ENCODE data around the gene ACVR2A. TPM values are rescaled to one million over a fixed set of nuclear protein-coding genes. Genes with fewer than 3 reads are reported as not detected.

ACVR2A gene
- total RNA-seq, 4 donors from 2014 or later: 44.4 to 75.4 (median 62.0) TPM

- H3K4me3 ChIP-seq (ENCODE audit: low read depth, poor library complexity, severe bottlenecking): no peak overlapping the region
- intact Hi-C loops (cut with DNase I; ENCODE audit: low total_unique reads): loop anchor here (10.0 kb wide), 1 partner anchor 832 kb away; no protein-coding TSS in a partner anchor
- TF ChIP-seq POLR2A (IDR thresholded peaks at IDR 0.05): no peak
- no peak for TF ChIP-seq CTCF (IDR thresholded peaks at IDR 0.05)
- 80 to 88% methylated on average over 4 of the region's 4 CpGs for WGBS, 2 donors
- DNase-seq (ENCODE audit: low spot score in 2 of 2): no peak
These were observed 72.3 kb downstream of the ACVR2A start for GRCh38 chr2:147917161-147917560.

GRCh38 chr2:147923846-147924245 lies 79.0 kb downstream of the ACVR2A start:
- DNase-seq (ENCODE audit: low spot score in 2 of 2): no peak
- intact Hi-C loops (cut with DNase I; ENCODE audit: low total_unique reads): no loop called here
- TF ChIP-seq CTCF (IDR thresholded peaks at IDR 0.05) (no peak), POLR2A (IDR thresholded peaks at IDR 0.05) (no peak)
- 47% methylated on average over 3 of the region's 3 CpGs for WGBS, 2 donors
- no peak overlapping the region for H3K4me3 ChIP-seq (ENCODE audit: low read depth, poor library complexity, severe bottlenecking)

- no peak for DNase-seq (ENCODE audit: low spot score in 2 of 2)
- no peak overlapping the region for H3K4me3 ChIP-seq (ENCODE audit: low read depth, poor library complexity, severe bottlenecking)
- intact Hi-C loops (cut with DNase I; ENCODE audit: low total_unique reads): no loop called here
- TF ChIP-seq CTCF (IDR thresholded peaks at IDR 0.05) (no peak), POLR2A (IDR thresholded peaks at IDR 0.05) (no peak)
- WGBS, 2 donors: 96 to 97% methylated on average over 3 of the region's 3 CpGs
These were observed 79.8 kb downstream of the ACVR2A start for GRCh38 chr2:147924647-147925046.

- TF ChIP-seq POLR2A (IDR thresholded peaks at IDR 0.05): no peak
- no peak for TF ChIP-seq CTCF (IDR thresholded peaks at IDR 0.05)
- no peak for DNase-seq (ENCODE audit: low spot score in 2 of 2)
- intact Hi-C loops (cut with DNase I; ENCODE audit: low total_unique reads): no loop called here
- no peak overlapping the region for H3K4me3 ChIP-seq (ENCODE audit: low read depth, poor library complexity, severe bottlenecking)
These were observed 81.1 kb downstream of the ACVR2A start for GRCh38 chr2:147925886-147926285.

- no peak for TF ChIP-seq POLR2A (IDR thresholded peaks at IDR 0.05)
- TF ChIP-seq CTCF (IDR thresholded peaks at IDR 0.05): no peak
- 94 to 96% methylated on average over 4 of the region's 4 CpGs for WGBS, 2 donors
These were observed 82.3 kb downstream of the ACVR2A start for GRCh38 chr2:147927053-147927588.

GRCh38 chr2:147933931-147934330 lies 89.1 kb downstream of the ACVR2A start:
- intact Hi-C loops (cut with DNase I; ENCODE audit: low total_unique reads): no loop called here
- TF ChIP-seq CTCF (IDR thresholded peaks at IDR 0.05): no peak
- no peak for TF ChIP-seq POLR2A (IDR thresholded peaks at IDR 0.05)
- no peak for DNase-seq (ENCODE audit: low spot score in 2 of 2)
- no peak overlapping the region for H3K4me3 ChIP-seq (ENCODE audit: low read depth, poor library complexity, severe bottlenecking)

More at GRCh38 chr2:147927053-147927588, 82.3 kb downstream of the ACVR2A start:
- no peak for DNase-seq (ENCODE audit: low spot score in 2 of 2)
- no peak overlapping the region for H3K4me3 ChIP-seq (ENCODE audit: low read depth, poor library complexity, severe bottlenecking)
- intact Hi-C loops (cut with DNase I; ENCODE audit: low total_unique reads): no loop called here
